Esophagus muscularis mucosa (tissue), 4 donors: ENCODE measurements around the gene TM4SF4. TPM values are rescaled to one million over a fixed set of nuclear protein-coding genes. Genes with fewer than 3 reads are reported as not detected.

Experiments
- DNase-seq: peaks from one replicate; pipeline ENCODE4 v3.0.0-alpha.2; 2017; ENCODE audit errors: extremely low spot score
- H3K27ac ChIP-seq, 4 donors: fragments of 200-600 bp; sonication (generic); replicated peaks in 1 of 4; 1 replicate in 3 of 4; 2 replicates in 1 of 4; pipeline ENCODE4 v1.5.1; 2016 to 2019; ENCODE audit warnings: mild to moderate bottlenecking in 1 of 4
- H3K27me3 ChIP-seq, 4 donors: fragments of 200-600 bp; sonication (generic); one replicate each; pipeline versions ENCODE4 v1.5.1 to v1.6.0; 2016 to 2019
- H3K36me3 ChIP-seq, 4 donors: fragments of 200-600 bp; sonication (generic); one replicate each; pipeline ENCODE4 v1.5.1; 2016 to 2019
- H3K4me1 ChIP-seq, 4 donors: fragments of 200-600 bp; sonication (generic); one replicate each; pipeline ENCODE4 v1.5.1; 2016 to 2019
- H3K4me3 ChIP-seq, 4 donors: fragments of 200-600 bp; sonication (generic); 1 replicate in 2 of 4; 2 replicates in 2 of 4; pipeline ENCODE4 v1.5.1; 2016 to 2019; ENCODE audit warnings: mild to moderate bottlenecking in 4 of 4, moderate library complexity in 1 of 4
- H3K9me3 ChIP-seq, 4 donors: fragments of 200-600 bp; sonication (generic); 1 replicate in 3 of 4; 2 replicates in 1 of 4; pipeline ENCODE4 v1.5.1; 2016 to 2019
- EP300 ChIP-seq: sonication (generic); formaldehyde crosslinking; IDR thresholded peaks from one replicate; pipeline ENCODE4 v1.6.1; 2017; ENCODE audit warnings: antibody characterized with exemption
- POLR2A ChIP-seq: fragments of 450-650 bp; IDR thresholded peaks from one replicate; pipeline ENCODE4 v1.6.1; 2017; ENCODE audit warnings: antibody characterized with exemption, moderate library complexity, mild to moderate bottlenecking, low read depth
- POLR2AphosphoS5 ChIP-seq, 2 donors: sonication (generic); formaldehyde crosslinking; IDR thresholded peaks; one replicate each; pipeline ENCODE4 v1.6.1; 2017; ENCODE audit warnings: antibody characterized with exemption in 2 of 2
- WGBS: methylation state at CpG from one replicate; pipeline ENCODE4 v1.1.5; 2018; 5-methylcytosine and 5-hydroxymethylcytosine counted together
- intact Hi-C: fragments of 100-400 bp; cut with DNase I; formaldehyde crosslinking; loops from one replicate; pipeline ENCODE4 v1.15.1; 2023
- total RNA-seq, 4 donors: library from RNA; depleted of rRNA; stranded (reverse); fragments of >200 nt; gene quantifications; one replicate each; pipeline versions ENCODE4 v1.1.0 to v1.2.1, GENCODE V29; 2016
- TF ChIP-seq, protein P1 (sequence below), 3 experiments: fragments of 200-600 bp in 2 of 3; fragments of 450-650 bp in 1 of 3; sonication (generic) in 2 of 3; IDR thresholded peaks; one replicate each; pipeline ENCODE4 v1.5.1; 2017 to 2019; ENCODE audit warnings: antibody characterized with exemption in 3 of 3, mild to moderate bottlenecking in 2 of 3, moderate library complexity in 1 of 3

TM4SF4 gene
- total RNA-seq, 4 donors from 2014 or later, result 0.11 to 5.5 (median 2.7) TPM; not detected in 1

DNA sequence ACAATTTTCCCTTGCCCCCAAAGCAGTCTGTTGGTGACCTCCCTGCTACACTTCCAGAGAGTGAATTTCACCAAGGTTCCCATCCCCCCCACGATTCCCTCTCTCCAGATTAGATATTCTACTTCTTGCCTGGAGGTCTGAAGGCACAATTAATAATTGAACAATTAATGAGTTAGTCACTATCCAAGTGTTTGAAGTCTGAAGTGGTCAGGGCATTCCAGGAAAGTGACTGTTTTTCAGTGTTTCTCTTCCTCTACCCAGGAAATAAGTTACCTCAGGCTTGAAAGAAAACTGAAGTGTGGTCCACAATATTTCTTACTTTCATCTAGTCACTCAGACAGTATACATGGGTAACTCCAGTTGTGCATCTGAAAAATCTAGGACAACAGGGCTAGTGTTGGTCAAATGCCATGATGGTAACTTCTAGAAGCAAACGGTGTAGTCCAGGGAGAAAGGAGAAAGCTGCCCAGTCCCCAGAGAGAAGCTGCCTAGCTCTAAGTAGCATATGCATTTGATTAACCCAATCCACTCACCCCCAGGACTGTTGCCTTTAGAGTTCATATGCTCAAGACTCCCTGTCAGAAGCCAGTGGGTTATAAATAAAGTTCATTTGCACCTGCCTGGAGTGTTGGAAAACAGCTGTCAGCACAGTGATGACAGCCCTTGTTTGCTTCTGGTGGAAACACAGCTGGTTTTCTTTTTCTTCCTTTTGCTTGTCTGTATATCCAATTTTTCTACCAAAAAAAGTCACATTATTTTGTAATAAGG lies 2.3 kb upstream of the TM4SF4 start:
- H3K4me1 ChIP-seq, result peaks cover 0 to 15% (median 8%) of the 10 kb centered on the region in 4 donors
- no peaks in the 10 kb centered on the region for H3K9me3 ChIP-seq
- H3K4me3 ChIP-seq, result no peak overlapping the region
- DNase-seq, result no peak
- no peaks in the 10 kb centered on the region for H3K27me3 ChIP-seq
- TF ChIP-seq POLR2AphosphoS5 (IDR thresholded peaks at IDR 0.05), result no peak
- no peak for TF ChIP-seq POLR2A
- TF ChIP-seq, protein P1, sequence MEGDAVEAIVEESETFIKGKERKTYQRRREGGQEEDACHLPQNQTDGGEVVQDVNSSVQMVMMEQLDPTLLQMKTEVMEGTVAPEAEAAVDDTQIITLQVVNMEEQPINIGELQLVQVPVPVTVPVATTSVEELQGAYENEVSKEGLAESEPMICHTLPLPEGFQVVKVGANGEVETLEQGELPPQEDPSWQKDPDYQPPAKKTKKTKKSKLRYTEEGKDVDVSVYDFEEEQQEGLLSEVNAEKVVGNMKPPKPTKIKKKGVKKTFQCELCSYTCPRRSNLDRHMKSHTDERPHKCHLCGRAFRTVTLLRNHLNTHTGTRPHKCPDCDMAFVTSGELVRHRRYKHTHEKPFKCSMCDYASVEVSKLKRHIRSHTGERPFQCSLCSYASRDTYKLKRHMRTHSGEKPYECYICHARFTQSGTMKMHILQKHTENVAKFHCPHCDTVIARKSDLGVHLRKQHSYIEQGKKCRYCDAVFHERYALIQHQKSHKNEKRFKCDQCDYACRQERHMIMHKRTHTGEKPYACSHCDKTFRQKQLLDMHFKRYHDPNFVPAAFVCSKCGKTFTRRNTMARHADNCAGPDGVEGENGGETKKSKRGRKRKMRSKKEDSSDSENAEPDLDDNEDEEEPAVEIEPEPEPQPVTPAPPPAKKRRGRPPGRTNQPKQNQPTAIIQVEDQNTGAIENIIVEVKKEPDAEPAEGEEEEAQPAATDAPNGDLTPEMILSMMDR (IDR thresholded peaks at IDR 0.05), result no peak
- TF ChIP-seq EP300, result no peak
- peak overlapping the region in 1 of 4 donors; percentile 6 for H3K27ac ChIP-seq
- 67% methylated on average over 2 of the region's 2 CpGs for WGBS
- no peaks in the 10 kb centered on the region for H3K36me3 ChIP-seq
- intact Hi-C loops, result no loop called here

DNA sequence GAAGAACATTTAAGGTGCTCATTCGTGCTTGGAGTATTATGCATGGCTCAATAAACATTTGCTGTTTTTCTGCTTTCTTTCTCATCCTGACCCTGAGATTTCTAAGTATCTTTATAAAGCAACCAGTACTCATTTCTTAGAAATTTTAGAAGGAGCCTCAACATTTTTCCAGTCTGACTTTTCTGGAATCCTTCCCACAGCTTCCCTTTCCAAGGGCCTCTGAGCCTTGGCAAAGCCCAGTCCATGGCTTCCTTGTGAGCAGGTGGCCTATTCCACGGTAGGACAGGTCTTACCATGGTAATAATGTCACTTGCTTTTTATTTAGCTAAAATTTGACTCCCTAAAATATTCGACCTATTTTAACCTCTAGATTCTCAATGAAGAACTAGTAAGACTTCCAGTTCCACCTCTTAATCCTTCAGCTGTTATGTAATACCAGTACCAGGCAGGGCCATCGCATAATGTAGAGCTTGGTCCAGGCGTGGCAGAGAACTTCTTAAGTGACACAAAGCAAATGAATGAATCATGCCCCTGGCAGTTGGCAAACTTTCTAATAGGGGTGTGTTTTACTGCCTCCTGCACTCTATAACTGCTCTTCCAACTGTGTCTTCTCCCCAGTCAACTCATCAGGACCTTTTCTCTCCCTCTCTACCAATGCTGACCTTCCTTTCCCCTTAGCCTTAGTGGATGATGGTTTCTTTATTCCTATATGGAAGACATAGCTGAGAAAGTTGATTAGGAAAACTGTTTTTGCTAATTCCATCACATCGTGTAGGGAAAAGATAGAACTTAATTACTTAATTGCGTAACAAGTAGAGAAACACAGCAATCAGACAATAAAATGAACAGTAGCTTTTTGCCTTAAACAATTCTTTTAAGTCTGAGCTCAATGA lies 894 bp upstream of the TM4SF4 start:
- Histone ChIP-seq H3K4me1 (peaks cover 0 to 15% (median 8%) of the 10 kb centered on the region in 4 donors), H3K27ac (peak overlapping the region in 1 of 4 donors; percentile 31), H3K36me3 (no peaks in the 10 kb centered on the region), H3K4me3 (no peak overlapping the region), H3K27me3 (no peaks in the 10 kb centered on the region), H3K9me3 (no peaks in the 10 kb centered on the region)
- no peak for TF ChIP-seq EP300
- DNase-seq, result no peak
- intact Hi-C loops, result no loop called here
- 67% methylated on average over 7 of the region's 7 CpGs for whole genome bisulfite sequencing

DNA sequence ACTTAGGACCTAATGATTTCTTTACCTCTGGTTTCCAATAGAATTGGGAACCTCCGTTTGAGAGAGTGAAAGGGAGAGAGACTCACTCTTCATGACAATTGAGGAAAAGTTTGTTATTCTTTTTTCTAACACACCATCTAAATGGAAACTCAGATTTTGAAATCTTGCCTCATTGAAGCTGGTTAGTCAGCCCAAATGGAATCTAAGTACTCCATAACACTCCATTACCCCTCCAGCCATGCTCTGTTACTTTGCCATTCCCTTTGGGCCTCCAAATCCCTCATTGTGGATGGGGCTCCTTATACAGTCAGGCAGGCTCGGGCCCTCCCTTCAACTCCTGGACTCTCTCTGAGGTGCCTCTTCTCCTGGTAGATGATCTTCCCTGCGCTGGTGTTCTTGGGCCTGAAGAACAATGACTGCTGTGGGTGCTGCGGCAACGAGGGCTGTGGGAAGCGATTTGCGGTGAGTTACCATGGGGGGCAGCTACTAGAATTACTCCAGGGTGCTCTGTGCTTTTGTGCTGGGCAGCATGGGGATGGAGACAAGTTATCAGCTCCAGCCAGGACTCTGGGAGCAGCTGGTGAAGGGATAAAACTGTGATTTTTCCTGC lies 1.1 kb downstream of the TM4SF4 start:
- TF ChIP-seq POLR2A (no peak), EP300 (no peak), POLR2AphosphoS5 (IDR thresholded peaks at IDR 0.05) (no peak)
- TF ChIP-seq, protein P1 (IDR thresholded peaks at IDR 0.05), result no peak
- Histone ChIP-seq H3K27ac (no peak overlapping the region), H3K27me3 (no peaks in the 10 kb centered on the region), H3K36me3 (no peaks in the 10 kb centered on the region), H3K4me1 (peaks cover 5 to 25% (median 16%) of the 10 kb centered on the region in 4 donors), H3K4me3 (no peak overlapping the region), H3K9me3 (no peaks in the 10 kb centered on the region)
- intact Hi-C loops, result loop anchor here (5.0 kb wide), 1 partner anchor 518 kb away; no protein-coding TSS in a partner anchor
- WGBS, result 100% methylated on average over 7 of the region's 7 CpGs
- no peak for DNase-seq

DNA sequence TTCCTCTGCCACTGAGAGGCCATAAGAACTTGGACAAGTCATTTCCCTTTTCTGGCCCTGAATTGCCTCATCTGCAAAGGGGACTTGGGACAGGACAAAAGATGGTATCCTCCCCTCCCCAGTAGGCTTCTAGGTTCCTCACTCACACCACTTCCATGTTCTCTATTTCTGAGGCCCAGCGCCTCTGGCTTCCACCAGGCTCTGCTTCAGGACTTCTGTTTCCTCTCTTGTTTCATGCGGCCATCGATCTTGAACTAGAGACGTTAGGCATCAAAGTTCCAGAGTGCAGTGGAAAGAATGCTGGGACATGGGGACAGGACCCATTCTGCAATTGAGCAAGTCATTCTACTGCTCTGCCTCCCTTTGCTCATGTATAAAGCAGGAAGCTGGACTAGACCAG lies 1.7 kb downstream of the TM4SF4 start:
- no peak for DNase-seq
- no peaks in the 10 kb centered on the region for H3K36me3 ChIP-seq
- H3K4me3 ChIP-seq, result no peak overlapping the region
- no peaks in the 10 kb centered on the region for H3K9me3 ChIP-seq
- peaks cover 5 to 25% (median 16%) of the 10 kb centered on the region in 4 donors for H3K4me1 ChIP-seq
- no peak for TF ChIP-seq EP300
- TF ChIP-seq POLR2A, result no peak
- 82% methylated on average over 4 of the region's 4 CpGs for WGBS
- H3K27ac ChIP-seq, result no peak overlapping the region
- H3K27me3 ChIP-seq, result no peaks in the 10 kb centered on the region
- intact Hi-C loops, result loop anchor here (5.0 kb wide), 1 partner anchor 519 kb away; no protein-coding TSS in a partner anchor

DNA sequence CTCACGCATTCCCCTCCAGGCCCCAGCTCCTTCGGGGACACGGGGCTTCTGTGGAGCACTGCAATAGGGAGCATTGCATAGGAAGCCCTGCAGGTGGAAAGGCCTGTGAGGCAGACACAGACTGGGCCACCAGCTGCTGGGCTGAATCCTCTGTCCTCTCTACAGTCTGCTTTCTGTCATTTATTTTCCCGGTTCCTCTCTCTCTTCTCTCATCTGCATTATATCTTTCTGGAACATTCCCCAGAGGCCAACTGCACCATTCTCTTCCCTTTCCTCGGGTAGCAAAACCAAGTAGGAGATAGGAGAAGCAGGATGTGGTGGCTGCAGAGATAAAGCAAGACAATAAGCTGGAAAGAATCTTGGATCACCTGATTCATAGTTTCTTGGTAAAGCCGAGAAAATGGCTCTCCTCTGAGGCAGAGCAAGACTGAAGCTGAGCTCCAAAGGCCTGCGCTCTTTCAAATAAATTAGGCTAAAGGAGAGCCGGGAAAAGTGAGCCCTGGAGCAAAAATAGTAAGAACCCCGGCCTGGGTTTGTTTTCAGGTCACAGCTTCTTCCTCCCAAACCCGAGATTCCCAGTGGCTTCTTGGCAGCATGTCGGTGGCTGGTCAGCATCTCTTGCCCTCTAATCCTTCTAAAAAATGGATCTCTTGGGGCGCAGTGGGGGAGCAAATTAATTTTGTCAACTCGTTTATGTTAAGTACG lies 5.3 kb downstream of the TM4SF4 start:
- TF ChIP-seq, protein P1 (IDR thresholded peaks at IDR 0.05), result no peak
- no peak for TF ChIP-seq POLR2A
- no peak for TF ChIP-seq POLR2AphosphoS5 (IDR thresholded peaks at IDR 0.05)
- TF ChIP-seq EP300, result no peak
- Histone ChIP-seq H3K27me3 (no peaks in the 10 kb centered on the region), H3K36me3 (no peaks in the 10 kb centered on the region), H3K4me1 (peaks cover 6 to 11% (median 8%) of the 10 kb centered on the region in 4 donors), H3K27ac (peak overlapping the region; percentile 26 to 37 (median 30)), H3K9me3 (no peaks in the 10 kb centered on the region), H3K4me3 (no peak overlapping the region)
- intact Hi-C loops, result loop anchor here (2.0 to 10.0 kb wide), 5 partner anchors 87 to 522 kb away; no protein-coding TSS in a partner anchor
- DNase-seq, result no peak
- WGBS, result 71% methylated on average over 14 of the region's 14 CpGs
